Thoracic aorta (tissue), 2 donors: ENCODE measurements around the gene ATP4B. TPM values are rescaled to one million over a fixed set of nuclear protein-coding genes. Genes with fewer than 3 reads are reported as not detected.

Experiments
- ATAC-seq: fragments of 150-250 bp; one replicate; pipeline ENCODE4 v1.8.0; 2017; ENCODE audit warnings: low read depth; ENCODE audit not compliant: insufficient number of reproducible peaks, low FRiP score
- DNase-seq: peaks from one replicate; pipeline ENCODE4 v3.0.0-alpha.2; 2020; ENCODE audit warnings: low spot score
- H3K27ac ChIP-seq, 2 donors: fragments of 200-600 bp; sonication (generic); 1 replicate in 1 of 2; 2 replicates in 1 of 2; pipeline ENCODE4 v1.5.1; 2016; ENCODE audit warnings: mild to moderate bottlenecking in 2 of 2, moderate library complexity in 2 of 2
- H3K27me3 ChIP-seq: fragments of 200-600 bp; sonication (generic); replicated peaks from 2 replicates; pipeline ENCODE4 v1.6.0; 2016; ENCODE audit warnings: mild to moderate bottlenecking; ENCODE audit not compliant: insufficient read depth
- H3K36me3 ChIP-seq: fragments of 200-600 bp; sonication (generic); one replicate; pipeline ENCODE4 v1.5.1; 2016
- H3K4me1 ChIP-seq, 2 donors: fragments of 200-600 bp; sonication (generic); 1 replicate in 1 of 2; 2 replicates in 1 of 2; pipeline versions ENCODE4 v1.5.1 to v1.6.0; 2016; ENCODE audit warnings: low read depth in 2 of 2, mild to moderate bottlenecking in 1 of 2; ENCODE audit not compliant: control insufficient read depth in 1 of 2
- H3K4me3 ChIP-seq: fragments of 200-600 bp; sonication (generic); 2 replicates; pipeline ENCODE4 v1.5.1; 2016; ENCODE audit warnings: mild to moderate bottlenecking
- H3K9me3 ChIP-seq: fragments of 200-600 bp; sonication (generic); 2 replicates; pipeline ENCODE4 v1.5.1; 2016
- CTCF ChIP-seq: fragments of 200-600 bp; sonication (generic); IDR thresholded peaks from one replicate; pipeline ENCODE4 v1.5.1; 2019; ENCODE audit warnings: antibody characterized with exemption
- total RNA-seq, 2 donors: library from RNA; depleted of rRNA; stranded (reverse); fragments of >200 nt; gene quantifications; one replicate each; pipeline versions ENCODE4 v1.1.0 to v1.2.3, GENCODE V29; 2016

ATP4B gene
- total RNA-seq, 2 donors from 2014 or later: 0.85 TPM; not detected in 1

GRCh38 chr13:113666329-113666670 lies 8.3 kb upstream of the ATP4B start:
- Histone ChIP-seq H3K9me3 (peaks cover under 1% of the 10 kb centered on the region), H3K27ac (no peak overlapping the region), H3K4me1 (no peaks in the 10 kb centered on the region), H3K4me3 (no peak overlapping the region), H3K27me3 (no peaks in the 10 kb centered on the region), H3K36me3 (no peaks in the 10 kb centered on the region)
- TF ChIP-seq CTCF: no peak
- no peak for DNase-seq
- no peak for ATAC-seq

- Histone ChIP-seq H3K27me3 (no peaks in the 10 kb centered on the region), H3K4me1 (no peaks in the 10 kb centered on the region), H3K9me3 (peaks cover 5% of the 10 kb centered on the region), H3K36me3 (no peaks in the 10 kb centered on the region), H3K4me3 (no peak overlapping the region), H3K27ac (no peak overlapping the region)
- ATAC-seq (no peak), DNase-seq (no peak)
- no peak for TF ChIP-seq CTCF
Observed at GRCh38 chr13:113665597-113666328, 7.8 kb upstream of the ATP4B start.

- DNase-seq: no peak
- peaks cover 7% of the 10 kb centered on the region for H3K9me3 ChIP-seq
- TF ChIP-seq CTCF: no peak
Observed at GRCh38 chr13:113664751-113665596, 7.0 kb upstream of the ATP4B start.

GRCh38 chr13:113663934-113664333 lies 5.9 kb upstream of the ATP4B start:
- peaks cover 7% of the 10 kb centered on the region for H3K9me3 ChIP-seq
- no peaks in the 10 kb centered on the region for H3K27me3 ChIP-seq
- H3K4me1 ChIP-seq: no peaks in the 10 kb centered on the region
- H3K27ac ChIP-seq: no peak overlapping the region
- H3K4me3 ChIP-seq: no peak overlapping the region
- no peak for TF ChIP-seq CTCF
- no peaks in the 10 kb centered on the region for H3K36me3 ChIP-seq
- ATAC-seq: no peak
- no peak for DNase-seq

More at GRCh38 chr13:113664751-113665596, 7.0 kb upstream of the ATP4B start:
- no peak for ATAC-seq
- Histone ChIP-seq H3K27me3 (no peaks in the 10 kb centered on the region), H3K4me1 (no peaks in the 10 kb centered on the region), H3K36me3 (no peaks in the 10 kb centered on the region), H3K4me3 (no peak overlapping the region), H3K27ac (no peak overlapping the region)

- ATAC-seq: no peak
- TF ChIP-seq CTCF: no peak
Observed at GRCh38 chr13:113661509-113661908, 3.5 kb upstream of the ATP4B start.

More at GRCh38 chr13:113661509-113661908, 3.5 kb upstream of the ATP4B start:
- no peak for DNase-seq
- H3K27ac ChIP-seq: no peak overlapping the region
- peaks cover 7% of the 10 kb centered on the region for H3K9me3 ChIP-seq
- H3K4me1 ChIP-seq: no peaks in the 10 kb centered on the region
- H3K36me3 ChIP-seq: no peaks in the 10 kb centered on the region
- no peak overlapping the region for H3K4me3 ChIP-seq
- no peaks in the 10 kb centered on the region for H3K27me3 ChIP-seq
